ENCODE measurements around the gene TNFAIP3.
"Not testable (repeated sequence)": the region's sequence is repeated elsewhere in the genome, so short reads cannot be mapped to it uniquely, and the experiment has no call there.

The TNFAIP3 gene

DNA sequence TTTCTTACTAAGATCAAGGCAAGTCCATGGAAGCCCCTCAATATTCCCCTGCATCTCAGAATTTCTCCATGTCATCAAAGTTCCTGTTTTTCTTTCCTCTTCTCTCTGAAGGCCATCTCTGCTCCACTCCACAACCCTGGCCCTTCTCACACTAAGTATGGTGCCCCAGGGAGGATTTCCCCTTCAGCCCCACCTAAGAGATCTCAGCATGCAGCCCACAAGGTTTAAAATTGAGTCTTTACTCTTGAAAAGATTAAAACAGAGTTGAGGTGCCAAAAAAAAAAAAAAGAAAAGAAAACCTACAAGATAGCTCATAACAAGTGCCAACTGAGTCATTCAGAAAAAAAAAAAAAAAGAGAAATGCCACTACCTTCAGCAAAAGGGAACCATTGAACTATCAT lies 36.5 kb upstream of the TNFAIP3 start:
- H3K4me3 ChIP-seq (ENCODE audit: control insufficient read depth in 1 of 7, extremely low read depth in 1 of 7, insufficient read depth in 4 of 7, low read depth in 2 of 7, low read length in 6 of 7) = no peak overlapping the region
- no peak for DNase-seq
- H3K36me3 ChIP-seq (ENCODE audit: control insufficient read depth in 4 of 4, insufficient read depth in 4 of 4, low read length in 3 of 4) = no peaks in the 10 kb centered on the region
- CTCF ChIA-PET = interaction anchor here (0.6 to 1.4 kb wide), 2 partner anchors 28 to 36 kb away, joined by 3 to 5 read pairs; partner anchors contain the start of gene TNFAIP3
- no peaks in the 10 kb centered on the region for H3K27me3 ChIP-seq (replicated peaks in 2 of 5; ENCODE audit: control insufficient read depth in 4 of 5, insufficient read depth in 5 of 5, low read length in 4 of 5)
- peaks cover 0 to 12% (median 5%) of the 10 kb centered on the region in 5 experiments for H3K9me3 ChIP-seq (ENCODE audit: control extremely low read depth in 1 of 5, control insufficient read depth in 4 of 5, insufficient read depth in 2 of 5, low read depth in 1 of 5, low read length in 4 of 5)
- POLR2A ChIA-PET = no interaction called here
- no peak overlapping the region for H3K27ac ChIP-seq (ENCODE audit: insufficient read depth in 1 of 2, low read depth in 1 of 2, low read length in 2 of 2, poor library complexity in 1 of 2, severe bottlenecking in 2 of 2)
- peaks cover 0 to 11% (median 1%) of the 10 kb centered on the region in 4 experiments for H3K4me1 ChIP-seq (ENCODE audit: control extremely low read depth in 1 of 4, control insufficient read depth in 4 of 4, insufficient read depth in 4 of 4, low read length in 3 of 4)

DNA sequence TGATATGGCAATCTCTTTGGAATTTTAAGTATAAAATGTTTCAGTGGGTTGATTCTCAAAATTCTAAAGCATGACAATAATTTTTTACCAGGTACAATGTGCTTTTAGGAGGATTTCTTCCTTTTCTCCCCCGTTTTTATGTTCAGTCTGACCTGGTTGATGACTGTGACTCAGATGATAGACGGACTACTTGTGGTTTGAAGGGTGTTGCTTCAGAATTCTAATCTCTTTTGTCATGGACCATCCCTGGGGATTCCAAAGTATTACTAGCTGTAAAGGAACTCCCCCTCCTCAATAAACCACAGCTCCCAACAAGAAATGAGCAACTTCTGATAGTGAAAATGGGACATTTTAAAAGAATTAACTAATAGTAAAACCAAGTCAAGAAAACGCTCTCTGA lies 34.9 kb upstream of the TNFAIP3 start:
- no peak for DNase-seq
- Histone ChIP-seq H3K9me3 (ENCODE audit: control extremely low read depth in 1 of 5, control insufficient read depth in 4 of 5, insufficient read depth in 2 of 5, low read depth in 1 of 5, low read length in 4 of 5) (peaks cover 0 to 12% (median 5%) of the 10 kb centered on the region in 5 experiments), H3K4me3 (ENCODE audit: control insufficient read depth in 1 of 7, extremely low read depth in 1 of 7, insufficient read depth in 4 of 7, low read depth in 2 of 7, low read length in 6 of 7) (no peak overlapping the region), H3K4me1 (ENCODE audit: control extremely low read depth in 1 of 4, control insufficient read depth in 4 of 4, insufficient read depth in 4 of 4, low read length in 3 of 4) (peaks cover 0 to 7% (median 3%) of the 10 kb centered on the region in 4 experiments), H3K36me3 (ENCODE audit: control insufficient read depth in 4 of 4, insufficient read depth in 4 of 4, low read length in 3 of 4) (no peaks in the 10 kb centered on the region), H3K27me3 (replicated peaks in 2 of 5; ENCODE audit: control insufficient read depth in 4 of 5, insufficient read depth in 5 of 5, low read length in 4 of 5) (no peaks in the 10 kb centered on the region), H3K27ac (ENCODE audit: insufficient read depth in 1 of 2, low read depth in 1 of 2, low read length in 2 of 2, poor library complexity in 1 of 2, severe bottlenecking in 2 of 2) (no peak overlapping the region)
- no CpG with 5 or more reads among the region's 3 CpGs for WGBS (ENCODE audit: insufficient coverage)
- CTCF ChIA-PET = interaction anchor here (1.1 kb wide), 1 partner anchor 21 kb away, joined by 3 read pairs; no protein-coding TSS in a partner anchor
- POLR2A ChIA-PET = no interaction called here

DNA sequence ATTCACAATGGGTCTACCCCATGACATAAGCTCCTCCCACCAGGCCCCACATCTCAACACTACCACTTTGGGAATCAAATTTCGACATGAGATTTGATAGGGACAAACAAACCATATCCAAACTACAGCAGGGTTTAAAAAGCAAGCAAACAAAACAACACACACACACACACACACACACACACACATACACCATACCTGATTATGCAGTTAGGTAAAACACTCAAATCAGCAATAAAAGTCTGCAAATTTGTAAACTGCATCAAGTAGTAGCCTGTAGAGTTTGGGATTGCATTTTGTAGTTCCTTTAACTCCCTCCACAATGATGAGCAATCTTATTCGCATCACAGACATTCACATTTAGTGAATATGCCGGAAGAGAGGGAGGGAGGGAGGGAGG lies 32.6 kb upstream of the TNFAIP3 start:
- H3K36me3 ChIP-seq (ENCODE audit: control insufficient read depth in 4 of 4, insufficient read depth in 4 of 4, low read length in 3 of 4) = no peaks in the 10 kb centered on the region
- no peak for DNase-seq
- no peaks in the 10 kb centered on the region for H3K27me3 ChIP-seq (replicated peaks in 2 of 5; ENCODE audit: control insufficient read depth in 4 of 5, insufficient read depth in 5 of 5, low read length in 4 of 5)
- POLR2A ChIA-PET = interaction anchor here (0.6 kb wide), 1 partner anchor 132 kb away, joined by 3 read pairs; no protein-coding TSS in a partner anchor
- peaks cover 0 to 7% (median 3%) of the 10 kb centered on the region in 4 experiments for H3K4me1 ChIP-seq (ENCODE audit: control extremely low read depth in 1 of 4, control insufficient read depth in 4 of 4, insufficient read depth in 4 of 4, low read length in 3 of 4)
- H3K4me3 ChIP-seq (ENCODE audit: control insufficient read depth in 1 of 7, extremely low read depth in 1 of 7, insufficient read depth in 4 of 7, low read depth in 2 of 7, low read length in 6 of 7) = no peak overlapping the region
- no CpG with 5 or more reads among the region's 3 CpGs for WGBS (ENCODE audit: insufficient coverage)
- CTCF ChIA-PET = interaction anchor here (1.5 kb wide), 1 partner anchor 15 kb away, joined by 5 read pairs; no protein-coding TSS in a partner anchor
- peaks cover 0 to 12% (median 5%) of the 10 kb centered on the region in 5 experiments for H3K9me3 ChIP-seq (ENCODE audit: control extremely low read depth in 1 of 5, control insufficient read depth in 4 of 5, insufficient read depth in 2 of 5, low read depth in 1 of 5, low read length in 4 of 5)
- no peak overlapping the region for H3K27ac ChIP-seq (ENCODE audit: insufficient read depth in 1 of 2, low read depth in 1 of 2, low read length in 2 of 2, poor library complexity in 1 of 2, severe bottlenecking in 2 of 2)

DNA sequence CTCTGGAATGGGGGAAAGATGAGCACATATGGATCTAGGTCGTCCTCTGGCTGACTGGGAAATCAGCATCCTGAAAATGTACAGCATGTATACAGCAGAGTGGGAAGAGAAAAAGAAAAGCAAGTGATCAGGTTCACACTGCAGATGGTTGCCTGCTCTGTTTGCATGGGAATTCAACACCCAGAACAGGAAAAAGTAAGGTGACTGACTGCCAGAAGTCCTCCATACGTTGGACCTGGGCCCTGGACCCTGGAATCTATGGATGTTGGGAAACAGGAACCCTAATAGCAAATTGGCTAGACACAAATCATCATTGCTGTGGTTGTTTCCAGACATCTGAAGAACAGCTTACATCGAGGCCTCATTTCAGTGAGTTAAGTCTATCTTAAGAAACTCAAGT lies 30.3 kb upstream of the TNFAIP3 start:
- 42% methylated on average over 1 of the region's 3 CpGs for WGBS (ENCODE audit: insufficient coverage)

DNA sequence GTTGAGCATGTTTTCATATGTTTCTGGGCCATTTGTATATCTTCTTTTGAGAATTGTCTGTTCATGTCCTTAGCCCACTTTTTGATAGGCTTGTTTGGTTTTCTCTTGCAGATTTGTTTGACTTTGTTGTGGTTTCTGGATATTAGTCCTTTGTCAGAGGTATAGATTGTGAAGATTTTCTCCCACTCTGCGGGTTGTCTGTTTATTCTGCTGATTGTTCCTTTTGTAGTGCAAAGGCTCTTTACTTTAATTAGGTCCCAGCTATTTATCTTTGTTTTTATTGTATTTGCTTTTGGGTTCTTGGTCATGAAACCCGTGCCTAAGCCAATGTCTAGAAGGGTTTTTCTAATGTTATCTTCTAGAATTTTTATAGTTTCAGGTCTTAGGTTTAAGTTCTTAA lies 29.0 kb upstream of the TNFAIP3 start:
- H3K4me1 ChIP-seq (ENCODE audit: control extremely low read depth in 1 of 4, control insufficient read depth in 4 of 4, insufficient read depth in 4 of 4, low read length in 3 of 4); H3K27me3 ChIP-seq (replicated peaks in 2 of 5; ENCODE audit: control insufficient read depth in 4 of 5, insufficient read depth in 5 of 5, low read length in 4 of 5); H3K4me3 ChIP-seq (ENCODE audit: control insufficient read depth in 1 of 7, extremely low read depth in 1 of 7, insufficient read depth in 4 of 7, low read depth in 2 of 7, low read length in 6 of 7); POLR2A ChIA-PET; CTCF ChIA-PET; H3K36me3 ChIP-seq (ENCODE audit: control insufficient read depth in 4 of 4, insufficient read depth in 4 of 4, low read length in 3 of 4); DNase-seq; H3K27ac ChIP-seq (ENCODE audit: insufficient read depth in 1 of 2, low read depth in 1 of 2, low read length in 2 of 2, poor library complexity in 1 of 2, severe bottlenecking in 2 of 2): not testable (repeated sequence)
- WGBS (ENCODE audit: insufficient coverage) = 100% methylated on average over 1 of the region's 2 CpGs
- peaks cover 0 to 22% (median 5%) of the 10 kb centered on the region in 5 experiments for H3K9me3 ChIP-seq (ENCODE audit: control extremely low read depth in 1 of 5, control insufficient read depth in 4 of 5, insufficient read depth in 2 of 5, low read depth in 1 of 5, low read length in 4 of 5)

More for the DNA sequence above, 30.3 kb upstream of the TNFAIP3 start:
- Histone ChIP-seq H3K9me3 (ENCODE audit: control extremely low read depth in 1 of 5, control insufficient read depth in 4 of 5, insufficient read depth in 2 of 5, low read depth in 1 of 5, low read length in 4 of 5) (peaks cover 0 to 22% (median 5%) of the 10 kb centered on the region in 5 experiments), H3K27me3 (replicated peaks in 2 of 5; ENCODE audit: control insufficient read depth in 4 of 5, insufficient read depth in 5 of 5, low read length in 4 of 5) (no peaks in the 10 kb centered on the region), H3K4me1 (ENCODE audit: control extremely low read depth in 1 of 4, control insufficient read depth in 4 of 4, insufficient read depth in 4 of 4, low read length in 3 of 4) (peaks cover 0 to 4% (median 2%) of the 10 kb centered on the region in 4 experiments), H3K27ac (ENCODE audit: insufficient read depth in 1 of 2, low read depth in 1 of 2, low read length in 2 of 2, poor library complexity in 1 of 2, severe bottlenecking in 2 of 2) (no peak overlapping the region), H3K4me3 (ENCODE audit: control insufficient read depth in 1 of 7, extremely low read depth in 1 of 7, insufficient read depth in 4 of 7, low read depth in 2 of 7, low read length in 6 of 7) (no peak overlapping the region), H3K36me3 (ENCODE audit: control insufficient read depth in 4 of 4, insufficient read depth in 4 of 4, low read length in 3 of 4) (no peaks in the 10 kb centered on the region)
- ChIA-PET POLR2A (interaction anchor here (0.6 kb wide), 1 partner anchor 13 kb away, joined by 4 read pairs; no protein-coding TSS in a partner anchor), CTCF (interaction anchor here (1.0 to 1.4 kb wide), 4 partner anchors 12 to 129 kb away, joined by 3 to 7 read pairs (median 5); no protein-coding TSS in a partner anchor)
- no peak for DNase-seq

DNA sequence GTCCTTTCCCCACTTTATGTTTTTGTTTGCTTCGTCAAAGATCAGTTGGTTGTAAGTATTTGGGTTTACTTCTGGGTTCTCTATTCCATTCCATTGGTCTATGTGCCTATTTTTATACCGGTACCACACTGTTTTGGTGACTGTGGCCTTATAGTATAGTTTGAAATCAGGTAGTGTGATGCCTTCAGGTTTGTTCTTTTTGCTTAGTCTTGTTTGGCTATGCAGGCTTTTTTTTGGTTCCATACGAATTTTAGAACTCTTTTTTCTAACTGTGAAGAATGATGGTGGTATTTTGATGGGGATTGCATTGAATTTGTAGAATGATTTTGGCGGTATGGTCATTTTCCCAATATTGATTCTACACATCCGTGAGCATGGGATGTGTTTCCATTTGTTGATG lies 28.5 kb upstream of the TNFAIP3 start:
- POLR2A ChIA-PET, CTCF ChIA-PET: not testable (repeated sequence)
- WGBS (ENCODE audit: insufficient coverage) = 100% methylated on average over 2 of the region's 5 CpGs

DNA sequence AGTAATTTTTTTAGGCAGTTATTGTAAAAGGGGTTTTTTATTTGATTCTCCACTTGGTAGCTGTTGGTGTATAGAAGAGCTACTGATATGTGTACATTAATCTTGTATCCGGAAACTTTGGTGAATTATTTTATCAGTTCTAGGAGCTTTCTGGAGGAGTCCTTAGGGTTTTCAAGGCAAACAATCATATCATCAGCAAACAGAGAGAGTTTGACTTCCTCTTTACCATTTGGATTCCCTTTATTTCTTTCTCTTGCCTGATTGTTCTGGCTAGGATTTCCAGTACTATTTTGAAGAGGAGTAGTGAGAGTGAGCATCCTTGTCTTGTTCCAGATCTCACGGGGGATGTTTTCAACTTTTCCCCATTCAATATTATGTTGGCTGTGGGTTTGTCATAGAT lies 28.0 kb upstream of the TNFAIP3 start:
- POLR2A ChIA-PET = no interaction called here
- Histone ChIP-seq H3K27ac (ENCODE audit: insufficient read depth in 1 of 2, low read depth in 1 of 2, low read length in 2 of 2, poor library complexity in 1 of 2, severe bottlenecking in 2 of 2) (no peak overlapping the region), H3K4me1 (ENCODE audit: control extremely low read depth in 1 of 4, control insufficient read depth in 4 of 4, insufficient read depth in 4 of 4, low read length in 3 of 4) (peaks cover 0 to 4% (median 0%) of the 10 kb centered on the region in 4 experiments), H3K27me3 (replicated peaks in 2 of 5; ENCODE audit: control insufficient read depth in 4 of 5, insufficient read depth in 5 of 5, low read length in 4 of 5) (no peaks in the 10 kb centered on the region), H3K36me3 (ENCODE audit: control insufficient read depth in 4 of 4, insufficient read depth in 4 of 4, low read length in 3 of 4) (no peaks in the 10 kb centered on the region), H3K9me3 (ENCODE audit: control extremely low read depth in 1 of 5, control insufficient read depth in 4 of 5, insufficient read depth in 2 of 5, low read depth in 1 of 5, low read length in 4 of 5) (peaks cover 0 to 18% (median 0%) of the 10 kb centered on the region in 5 experiments), H3K4me3 (ENCODE audit: control insufficient read depth in 1 of 7, extremely low read depth in 1 of 7, insufficient read depth in 4 of 7, low read depth in 2 of 7, low read length in 6 of 7) (no peak overlapping the region)
- CTCF ChIA-PET = no interaction called here
- DNase-seq = no peak
- no CpG with 5 or more reads among the region's 2 CpGs for WGBS (ENCODE audit: insufficient coverage)

More for the DNA sequence above, 28.5 kb upstream of the TNFAIP3 start:
- DNase-seq; H3K27me3 ChIP-seq (replicated peaks in 2 of 5; ENCODE audit: control insufficient read depth in 4 of 5, insufficient read depth in 5 of 5, low read length in 4 of 5); H3K4me1 ChIP-seq (ENCODE audit: control extremely low read depth in 1 of 4, control insufficient read depth in 4 of 4, insufficient read depth in 4 of 4, low read length in 3 of 4); H3K4me3 ChIP-seq (ENCODE audit: control insufficient read depth in 1 of 7, extremely low read depth in 1 of 7, insufficient read depth in 4 of 7, low read depth in 2 of 7, low read length in 6 of 7); H3K36me3 ChIP-seq (ENCODE audit: control insufficient read depth in 4 of 4, insufficient read depth in 4 of 4, low read length in 3 of 4); H3K27ac ChIP-seq (ENCODE audit: insufficient read depth in 1 of 2, low read depth in 1 of 2, low read length in 2 of 2, poor library complexity in 1 of 2, severe bottlenecking in 2 of 2): not testable (repeated sequence)
- peaks cover 0 to 20% (median 5%) of the 10 kb centered on the region in 5 experiments for H3K9me3 ChIP-seq (ENCODE audit: control extremely low read depth in 1 of 5, control insufficient read depth in 4 of 5, insufficient read depth in 2 of 5, low read depth in 1 of 5, low read length in 4 of 5)

Data from common myeloid progenitor, CD34-positive (primary cell).